ENCODE results near the gene UBE2Z.

DNA sequence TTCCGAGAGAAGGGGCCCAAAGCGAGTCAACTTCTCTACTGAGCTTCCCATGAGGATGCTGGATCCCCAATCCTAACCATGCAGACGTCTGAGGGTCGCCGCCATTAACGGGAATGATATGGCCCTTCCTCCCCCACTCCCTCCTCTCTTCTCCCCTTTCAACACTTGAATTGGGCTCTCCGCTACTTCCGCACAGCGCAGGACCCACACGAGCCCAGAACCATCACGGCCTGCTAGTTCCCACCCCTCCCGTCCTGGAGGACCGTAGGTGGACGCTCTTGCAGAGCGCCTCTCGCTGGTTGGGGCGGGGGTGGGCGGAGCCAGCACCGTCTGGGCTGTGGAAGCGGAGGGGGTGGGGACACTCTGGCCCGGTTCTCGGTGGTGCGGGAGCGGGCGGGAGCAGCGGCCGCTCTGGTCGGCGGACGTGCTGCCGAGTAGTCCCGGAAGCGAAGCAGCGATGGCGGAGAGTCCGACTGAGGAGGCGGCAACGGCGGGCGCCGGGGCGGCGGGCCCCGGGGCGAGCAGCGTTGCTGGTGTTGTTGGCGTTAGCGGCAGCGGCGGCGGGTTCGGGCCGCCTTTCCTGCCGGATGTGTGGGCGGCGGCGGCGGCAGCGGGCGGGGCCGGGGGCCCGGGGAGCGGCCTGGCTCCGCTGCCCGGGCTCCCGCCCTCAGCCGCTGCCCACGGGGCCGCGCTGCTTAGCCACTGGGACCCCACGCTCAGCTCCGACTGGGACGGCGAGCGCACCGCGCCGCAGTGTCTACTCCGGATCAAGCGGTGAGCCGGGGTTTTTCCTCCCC, at the start of gene UBE2Z:
- TF ChIP-seq, protein P1, sequence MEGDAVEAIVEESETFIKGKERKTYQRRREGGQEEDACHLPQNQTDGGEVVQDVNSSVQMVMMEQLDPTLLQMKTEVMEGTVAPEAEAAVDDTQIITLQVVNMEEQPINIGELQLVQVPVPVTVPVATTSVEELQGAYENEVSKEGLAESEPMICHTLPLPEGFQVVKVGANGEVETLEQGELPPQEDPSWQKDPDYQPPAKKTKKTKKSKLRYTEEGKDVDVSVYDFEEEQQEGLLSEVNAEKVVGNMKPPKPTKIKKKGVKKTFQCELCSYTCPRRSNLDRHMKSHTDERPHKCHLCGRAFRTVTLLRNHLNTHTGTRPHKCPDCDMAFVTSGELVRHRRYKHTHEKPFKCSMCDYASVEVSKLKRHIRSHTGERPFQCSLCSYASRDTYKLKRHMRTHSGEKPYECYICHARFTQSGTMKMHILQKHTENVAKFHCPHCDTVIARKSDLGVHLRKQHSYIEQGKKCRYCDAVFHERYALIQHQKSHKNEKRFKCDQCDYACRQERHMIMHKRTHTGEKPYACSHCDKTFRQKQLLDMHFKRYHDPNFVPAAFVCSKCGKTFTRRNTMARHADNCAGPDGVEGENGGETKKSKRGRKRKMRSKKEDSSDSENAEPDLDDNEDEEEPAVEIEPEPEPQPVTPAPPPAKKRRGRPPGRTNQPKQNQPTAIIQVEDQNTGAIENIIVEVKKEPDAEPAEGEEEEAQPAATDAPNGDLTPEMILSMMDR (IDR thresholded peaks at IDR 0.05; ENCODE audit: low read depth, low read length) = peak; percentile 14
- TF ChIP-seq POLR2A (IDR thresholded peaks at IDR 0.05; ENCODE audit: extremely low read depth, insufficient read length) (peak; percentile 83), MYC (IDR thresholded peaks at IDR 0.05; ENCODE audit: low read depth, low read length) (peak; percentile 70)
- TF ChIP-seq, protein P2, sequence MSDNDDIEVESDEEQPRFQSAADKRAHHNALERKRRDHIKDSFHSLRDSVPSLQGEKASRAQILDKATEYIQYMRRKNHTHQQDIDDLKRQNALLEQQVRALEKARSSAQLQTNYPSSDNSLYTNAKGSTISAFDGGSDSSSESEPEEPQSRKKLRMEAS (IDR thresholded peaks at IDR 0.05; ENCODE audit: low read depth, low read length) = peak; percentile 54; the same call in 1 of the 2 replicates
